ENCODE measurements around the gene CYP11A1. TPM values are rescaled to one million over a fixed set of nuclear protein-coding genes. Genes with fewer than 3 reads are reported as not detected.

Gene CYP11A1
- total RNA-seq, 1 experiment from 2014 or later, result 1.7 TPM

GRCh38 chr15:74327756-74328155 lies 39.7 kb downstream of the CYP11A1 start:
- Histone ChIP-seq H2BK5ac (ENCODE audit: insufficient read length, low read length) (no peak overlapping the region), H3K56ac (ENCODE audit: insufficient read length, low read depth, low read length) (no peak overlapping the region), H4K20me1 (ENCODE audit: control insufficient read depth, insufficient read depth, insufficient read length) (no peaks in the 10 kb centered on the region), H3K79me2 (ENCODE audit: insufficient read depth, low read length) (no peaks in the 10 kb centered on the region), H3K79me1 (ENCODE audit: insufficient read depth, low read depth, low read length, poor library complexity, severe bottlenecking) (no peaks in the 10 kb centered on the region), H2BK12ac (ENCODE audit: insufficient read length, low read depth, low read length) (no peak overlapping the region), H3K9me3 (ENCODE audit: control insufficient read depth, low read depth, low read length) (no peaks in the 10 kb centered on the region), H3K4me2 (ENCODE audit: insufficient read depth, insufficient read length, low read length) (no peak overlapping the region), H3K14ac (ENCODE audit: insufficient read depth, low read length) (no peak overlapping the region), H3K18ac (ENCODE audit: insufficient read length, low read depth, low read length) (no peak overlapping the region), H3K4me1 (ENCODE audit: insufficient read depth, low read length) (peaks cover 5% of the 10 kb centered on the region; the same call in 1 of the 2 replicates), H2BK20ac (ENCODE audit: low read depth, low read length, poor library complexity, severe bottlenecking) (no peak overlapping the region), H3T11ph (ENCODE audit: low read length) (no peak overlapping the region), H4K8ac (replicated peaks; ENCODE audit: insufficient read length, low read depth, low read length) (no peak overlapping the region), H2AFZ (ENCODE audit: low read length) (no peak overlapping the region), H2BK15ac (ENCODE audit: low read depth, low read length) (no peak overlapping the region), H3K23ac (ENCODE audit: insufficient read length, low read depth, low read length) (no peak overlapping the region), H2BK120ac (ENCODE audit: low read depth, low read length, poor library complexity, severe bottlenecking) (no peak overlapping the region), H4K5ac (ENCODE audit: insufficient read length, low read depth, low read length) (no peak overlapping the region), H3K4ac (ENCODE audit: low read depth, low read length) (no peak overlapping the region), H2AK5ac (ENCODE audit: insufficient read length, low read length) (no peak overlapping the region), H3K27me3 (ENCODE audit: insufficient read depth, low read length) (no peaks in the 10 kb centered on the region), H3K23me2 (ENCODE audit: insufficient read length, low read depth, low read length, poor library complexity, severe bottlenecking) (no peaks in the 10 kb centered on the region), H3K27ac (ENCODE audit: insufficient read length, low read depth, low read length) (no peak overlapping the region), H4K91ac (ENCODE audit: insufficient read length, low read depth, low read length) (no peak overlapping the region), H3K9ac (ENCODE audit: extremely low read depth, insufficient read length, low read length) (no peak overlapping the region)
- WGBS (ENCODE audit: extremely low coverage, insufficient read length, low lambda C conversion rate), result no CpG with 5 or more reads among the region's 6 CpGs
- H3K27me3 Mint-ChIP-seq (ENCODE audit: low read depth), result peaks cover 15% of the 10 kb centered on the region
- no peak overlapping the region for H3K27ac Mint-ChIP-seq
- H3K36me3 Mint-ChIP-seq (ENCODE audit: insufficient read depth in 1 of 3, low read depth in 3 of 3), result no peaks in the 10 kb centered on the region
- H3K4me3 Mint-ChIP-seq, result no peak overlapping the region
- no peaks in the 10 kb centered on the region for H3K9me3 Mint-ChIP-seq
- TF ChIP-seq, protein P1, sequence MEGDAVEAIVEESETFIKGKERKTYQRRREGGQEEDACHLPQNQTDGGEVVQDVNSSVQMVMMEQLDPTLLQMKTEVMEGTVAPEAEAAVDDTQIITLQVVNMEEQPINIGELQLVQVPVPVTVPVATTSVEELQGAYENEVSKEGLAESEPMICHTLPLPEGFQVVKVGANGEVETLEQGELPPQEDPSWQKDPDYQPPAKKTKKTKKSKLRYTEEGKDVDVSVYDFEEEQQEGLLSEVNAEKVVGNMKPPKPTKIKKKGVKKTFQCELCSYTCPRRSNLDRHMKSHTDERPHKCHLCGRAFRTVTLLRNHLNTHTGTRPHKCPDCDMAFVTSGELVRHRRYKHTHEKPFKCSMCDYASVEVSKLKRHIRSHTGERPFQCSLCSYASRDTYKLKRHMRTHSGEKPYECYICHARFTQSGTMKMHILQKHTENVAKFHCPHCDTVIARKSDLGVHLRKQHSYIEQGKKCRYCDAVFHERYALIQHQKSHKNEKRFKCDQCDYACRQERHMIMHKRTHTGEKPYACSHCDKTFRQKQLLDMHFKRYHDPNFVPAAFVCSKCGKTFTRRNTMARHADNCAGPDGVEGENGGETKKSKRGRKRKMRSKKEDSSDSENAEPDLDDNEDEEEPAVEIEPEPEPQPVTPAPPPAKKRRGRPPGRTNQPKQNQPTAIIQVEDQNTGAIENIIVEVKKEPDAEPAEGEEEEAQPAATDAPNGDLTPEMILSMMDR (conservative IDR thresholded peaks at IDR 0.05), result no peak
- no peak for DNase-seq
- peaks cover 16 to 37% of the 10 kb centered on the region in 2 experiments for H3K4me1 Mint-ChIP-seq
